Activated CD4-positive, CD25-positive, alpha-beta regulatory T cell treated with anti-CD3 and anti-CD28 coated beads, Interleukin-2, amount 50 U/mL, for 16 hours (primary cell): Measurements from ENCODE around the gene ZNF529.

ENCODE experiments used
- DNase-seq: peaks from one replicate; pipeline ENCODE4 v3.0.0-alpha.2; 2020; ENCODE audit warnings: low read depth, low spot score

Gene ZNF529

DNA sequence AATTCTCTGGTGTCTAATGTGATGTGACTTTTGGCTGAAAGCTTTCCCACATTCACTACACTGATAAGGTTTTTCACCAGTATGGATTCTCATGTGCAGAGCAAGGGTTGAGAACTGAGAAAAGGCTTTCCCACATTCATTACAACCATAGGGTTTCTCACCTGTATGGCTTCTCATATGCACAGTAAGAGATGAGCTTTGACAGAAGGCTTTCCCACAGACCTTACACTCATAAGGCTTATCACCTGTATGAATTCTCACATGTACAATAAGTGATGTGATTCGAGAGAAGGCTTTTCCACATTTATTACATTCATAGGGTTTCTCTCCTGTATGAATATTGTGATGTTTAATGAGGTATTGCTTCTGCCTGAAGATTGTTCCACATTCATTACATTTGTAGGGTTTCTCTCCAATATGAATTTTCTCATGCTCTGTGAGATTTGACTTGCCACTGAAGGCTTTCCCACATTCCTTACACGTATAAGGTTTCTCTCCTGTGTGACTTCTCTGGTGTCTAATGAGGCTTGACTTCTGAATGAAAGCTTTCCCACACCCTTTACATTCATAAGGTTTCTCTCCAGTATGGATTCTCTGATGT, 59.0 kb downstream of the ZNF529 start:
- DNase-seq = no peak

- no peak for DNase-seq
These were observed 64.8 kb downstream of the ZNF529 start for GRCh38 chr19:36508325-36508724.

GRCh38 chr19:36501973-36502372, 71.1 kb downstream of the ZNF529 start:
- DNase-seq = no peak

- no peak for DNase-seq
These were observed 76.1 kb downstream of the ZNF529 start for GRCh38 chr19:36497001-36497400.
